Measurements from ENCODE around the gene PCDH1.

DNA sequence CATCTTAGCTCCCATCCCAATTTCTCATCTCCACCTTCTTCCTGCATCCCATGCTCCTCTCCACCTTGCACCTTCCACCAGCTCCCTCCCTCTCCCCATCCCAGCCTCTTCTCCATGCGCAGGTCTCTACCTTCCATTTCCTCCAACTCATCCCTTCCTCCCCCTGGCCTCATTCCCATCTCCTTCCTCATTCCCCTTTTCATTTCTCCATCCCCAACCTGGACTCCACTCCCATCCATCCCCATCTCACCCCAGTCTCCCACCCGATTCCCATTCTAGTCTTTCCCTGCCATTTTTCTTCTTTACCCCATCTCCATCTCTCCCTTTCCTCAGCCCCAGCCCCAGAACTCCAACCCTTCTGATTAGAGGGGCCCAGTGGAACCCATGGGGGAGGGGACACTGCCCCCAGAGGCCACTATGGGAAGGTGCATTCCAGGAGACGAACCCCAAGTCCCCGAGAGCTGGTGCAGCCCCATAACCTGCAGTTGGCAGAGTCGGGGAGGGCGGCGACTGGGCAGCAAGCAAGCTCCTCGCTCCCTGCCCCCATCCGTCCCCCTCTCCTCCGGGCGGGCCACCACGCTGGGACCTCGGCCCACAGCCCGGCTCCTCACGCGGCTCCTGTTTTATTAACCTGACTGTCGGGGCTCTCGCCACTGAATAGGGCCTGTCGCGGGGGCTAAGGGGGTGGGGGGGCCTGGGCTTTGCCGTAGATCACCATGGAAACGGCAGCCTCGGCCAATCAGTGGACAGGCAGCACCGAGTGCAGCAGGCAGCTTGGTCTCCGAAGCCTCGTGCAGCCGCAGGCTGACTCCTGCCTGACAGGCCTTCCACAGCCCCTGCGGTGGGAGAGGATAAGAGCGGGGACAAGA, 66.7 kb downstream of the PCDH1 start:
- peak; percentile 38 to 59 (median 53) for TF ChIP-seq CTCF (IDR thresholded peaks at IDR 0.05)
- TF ChIP-seq EP300 (IDR thresholded peaks at IDR 0.05; ENCODE audit: low read depth), result no peak
- no peak for TF ChIP-seq POLR2A (IDR thresholded peaks at IDR 0.05)

Data from transverse colon (tissue), 3 donors.